ENCODE measurements around the gene MMAB. TPM values are rescaled to one million over a fixed set of nuclear protein-coding genes. Genes with fewer than 3 reads are reported as not detected.

MMAB gene
- polyA plus RNA-seq, 3 donors from 2014 or later, result 25.6 to 61.6 (median 59.0) TPM

DNA sequence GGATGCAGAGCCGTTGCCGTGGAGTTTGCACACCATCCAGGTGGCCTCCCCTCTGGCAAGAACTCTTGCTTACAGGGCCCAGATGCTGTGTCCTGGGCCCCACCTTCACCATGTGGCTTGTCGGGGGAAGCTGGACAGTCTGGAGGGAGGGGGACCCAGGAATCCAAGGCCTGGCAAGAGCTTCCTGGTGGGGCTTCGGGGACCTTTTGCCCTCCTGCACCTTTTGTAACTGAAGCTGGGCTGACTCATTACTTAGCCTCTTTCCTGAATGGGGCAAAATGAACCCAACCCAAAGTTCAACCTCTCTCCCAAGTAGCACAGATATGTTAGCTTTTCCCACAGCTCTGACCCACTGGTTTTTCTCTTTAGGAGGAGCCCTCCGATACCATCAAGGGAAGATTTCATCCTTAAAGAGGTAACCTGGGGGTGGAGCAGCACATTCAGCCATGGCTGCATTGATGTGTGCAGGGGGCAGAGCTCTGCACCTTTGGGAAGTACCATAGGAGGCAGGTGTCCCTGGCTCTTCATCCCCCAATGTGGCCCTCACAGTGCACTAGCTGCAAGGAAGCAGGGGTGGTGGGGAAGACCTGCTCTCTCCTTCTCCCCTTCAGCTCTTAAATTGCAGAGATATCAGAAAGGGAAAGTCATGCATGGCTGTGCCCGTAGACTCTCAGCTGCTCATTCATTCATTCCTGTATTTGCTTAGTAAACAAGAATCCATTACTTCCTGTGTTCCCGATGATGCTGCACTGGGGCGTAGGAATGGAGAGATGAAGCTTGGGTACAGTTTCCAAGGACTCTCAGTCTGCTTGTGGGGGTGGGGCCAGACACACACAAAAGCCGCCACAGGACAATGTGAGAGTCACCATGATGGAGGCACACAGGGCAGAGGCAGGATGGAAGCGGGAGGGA lies 13.3 kb upstream of the MMAB start:
- Mint-ChIP-seq H3K4me1 (peaks cover 0 to 2% of the 10 kb centered on the region in 2 donors), H3K27me3 (ENCODE audit: low read depth in 3 of 3) (peaks cover 0 to 2% (median 0%) of the 10 kb centered on the region in 3 donors)

DNA sequence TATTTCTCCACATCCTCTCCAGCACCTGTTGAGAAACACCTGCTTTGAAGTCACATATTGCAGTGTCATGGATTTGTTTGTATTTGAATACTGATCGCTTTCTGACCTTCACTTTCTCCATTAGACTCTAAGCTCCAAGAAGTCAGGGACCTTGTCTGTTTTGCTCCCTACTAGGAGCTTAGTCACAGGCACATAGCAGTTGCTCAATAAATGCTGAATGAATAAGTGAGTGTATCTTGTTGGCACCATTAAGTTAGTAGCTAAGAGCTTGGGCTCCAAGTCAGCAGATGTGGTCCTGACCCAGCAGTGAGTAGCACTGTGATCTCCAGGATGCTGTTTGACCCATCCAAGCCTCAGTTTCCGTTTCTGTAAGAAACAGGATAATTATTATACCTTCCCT lies 10.4 kb upstream of the MMAB start:
- H3K4me1 Mint-ChIP-seq, result peaks cover 0 to 2% of the 10 kb centered on the region in 2 donors
- H3K4me3 Mint-ChIP-seq, result no peak overlapping the region
- no peak for DNase-seq
- H3K27me3 Mint-ChIP-seq (ENCODE audit: low read depth in 3 of 3), result peaks cover 0 to 2% (median 0%) of the 10 kb centered on the region in 3 donors
- H3K9me3 Mint-ChIP-seq, result no peaks in the 10 kb centered on the region
- peaks cover 0 to 30% (median 3%) of the 10 kb centered on the region in 3 donors for H3K36me3 Mint-ChIP-seq
- no peak overlapping the region for H3K27ac Mint-ChIP-seq

More for the DNA sequence above, 13.3 kb upstream of the MMAB start:
- DNase-seq, result no peak
- H3K9me3 Mint-ChIP-seq, result no peaks in the 10 kb centered on the region
- peaks cover 0 to 23% (median 5%) of the 10 kb centered on the region in 3 donors for H3K36me3 Mint-ChIP-seq
- no peak overlapping the region for H3K4me3 Mint-ChIP-seq
- no peak overlapping the region for H3K27ac Mint-ChIP-seq

DNA sequence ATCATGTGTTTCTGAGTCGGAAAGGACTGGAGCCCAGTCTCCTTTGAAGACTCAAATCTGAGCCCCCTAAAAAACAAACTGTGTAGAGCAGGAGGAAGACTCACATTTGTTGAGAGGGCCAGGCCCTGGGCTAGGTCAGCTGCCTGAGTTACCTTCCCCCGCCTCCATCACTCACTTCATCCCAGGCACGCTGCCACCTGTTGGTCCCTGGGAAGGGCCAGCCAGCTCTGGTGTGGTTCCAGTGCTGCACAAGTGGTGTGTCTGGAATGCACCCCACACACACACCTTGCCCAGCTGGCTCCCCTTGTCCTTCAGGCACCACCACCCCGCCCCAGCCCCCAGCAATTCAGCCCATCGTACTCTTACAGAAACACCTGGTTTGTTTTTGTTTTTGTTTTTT lies 9.3 kb upstream of the MMAB start:
- Mint-ChIP-seq H3K9me3 (no peaks in the 10 kb centered on the region), H3K27me3 (ENCODE audit: low read depth in 3 of 3) (peaks cover 0 to 3% (median 0%) of the 10 kb centered on the region in 3 donors), H3K27ac (no peak overlapping the region), H3K36me3 (peaks cover 0 to 31% (median 5%) of the 10 kb centered on the region in 3 donors), H3K4me1 (peaks cover 0 to 2% of the 10 kb centered on the region in 2 donors), H3K4me3 (no peak overlapping the region)
- no peak for DNase-seq

DNA sequence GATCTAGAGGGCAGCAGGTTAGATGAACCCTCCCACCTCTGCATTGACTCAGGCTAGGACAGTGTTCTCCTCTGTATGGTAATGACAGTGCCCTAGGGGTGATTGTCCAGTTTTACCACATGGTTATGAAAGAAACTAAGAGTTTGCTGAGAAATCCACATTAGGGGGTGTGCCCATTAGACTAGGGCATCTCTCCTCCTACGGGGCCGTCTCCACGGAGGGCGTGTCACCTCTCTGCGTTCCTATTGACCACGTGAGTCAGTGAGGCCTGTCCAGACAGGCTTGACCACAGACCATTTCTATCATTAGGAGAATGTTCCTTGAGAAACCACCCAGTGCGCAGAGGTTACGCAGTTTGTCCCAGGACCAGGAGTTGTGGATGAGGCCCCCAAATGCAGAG lies 8.6 kb upstream of the MMAB start:
- Mint-ChIP-seq H3K36me3 (peaks cover 5 to 33% (median 6%) of the 10 kb centered on the region in 3 donors), H3K27me3 (ENCODE audit: low read depth in 3 of 3) (peaks cover 0 to 3% (median 0%) of the 10 kb centered on the region in 3 donors), H3K4me3 (no peak overlapping the region), H3K9me3 (no peaks in the 10 kb centered on the region), H3K27ac (no peak overlapping the region), H3K4me1 (peaks cover 0 to 2% of the 10 kb centered on the region in 2 donors)
- no peak for DNase-seq

DNA sequence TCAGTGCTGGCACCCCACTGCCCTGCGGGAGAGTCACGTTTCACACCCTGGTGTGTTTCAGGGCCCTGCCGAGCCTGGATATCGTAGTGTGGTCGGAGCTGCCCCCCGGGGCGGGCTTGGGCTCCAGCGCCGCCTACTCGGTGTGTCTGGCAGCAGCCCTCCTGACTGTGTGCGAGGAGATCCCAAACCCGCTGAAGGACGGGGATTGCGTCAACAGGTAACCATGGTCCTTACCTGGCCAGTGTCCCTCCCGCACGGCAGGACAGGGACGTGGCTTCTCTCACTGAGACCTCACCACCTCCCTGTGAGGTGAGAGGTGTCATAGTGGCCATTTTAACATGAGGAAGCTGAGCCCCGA lies 8.0 kb upstream of the MMAB start:
- DNase-seq, result no peak
- peaks cover 6 to 36% (median 7%) of the 10 kb centered on the region in 3 donors for H3K36me3 Mint-ChIP-seq
- H3K4me1 Mint-ChIP-seq, result peaks cover 0 to 2% of the 10 kb centered on the region in 2 donors
- no peak overlapping the region for H3K27ac Mint-ChIP-seq
- H3K27me3 Mint-ChIP-seq (ENCODE audit: low read depth in 3 of 3), result peaks cover 0 to 3% (median 0%) of the 10 kb centered on the region in 3 donors
- no peaks in the 10 kb centered on the region for H3K9me3 Mint-ChIP-seq
- H3K4me3 Mint-ChIP-seq, result no peak overlapping the region

DNA sequence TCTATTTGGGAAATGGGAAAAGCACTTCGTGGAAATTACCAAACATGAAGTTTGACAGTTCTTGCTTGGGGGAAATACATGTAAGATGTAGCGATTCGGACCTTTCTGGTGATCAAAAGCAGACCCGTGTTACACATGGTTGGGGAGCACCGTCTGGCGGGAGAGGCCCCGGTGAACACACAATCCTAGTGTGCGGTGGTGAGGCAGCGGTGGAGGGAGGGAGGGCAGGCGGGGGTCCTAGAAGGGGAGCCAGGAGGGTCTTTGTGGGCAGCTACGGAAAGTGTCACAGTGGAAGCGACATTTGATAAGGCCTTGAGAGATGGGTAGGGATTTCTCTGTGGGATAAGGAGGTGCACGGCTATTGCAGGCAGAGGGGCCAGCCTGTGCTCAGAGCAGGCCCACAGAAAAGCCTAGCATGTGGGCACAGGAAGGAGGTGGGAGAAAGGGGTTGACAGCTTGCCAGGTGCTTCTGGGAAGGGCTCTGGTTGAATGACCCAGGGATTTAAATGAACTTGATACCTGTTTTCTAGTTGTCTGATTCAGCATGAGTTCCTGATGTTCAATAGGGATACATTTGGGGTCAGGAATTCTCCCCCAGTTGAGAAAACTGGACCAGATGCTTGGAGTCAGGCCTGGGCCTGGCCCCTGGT lies 7.5 kb upstream of the MMAB start:
- Mint-ChIP-seq H3K4me3 (no peak overlapping the region), H3K36me3 (peaks cover 7 to 41% (median 9%) of the 10 kb centered on the region in 3 donors), H3K4me1 (peaks cover 0 to 2% of the 10 kb centered on the region in 2 donors)

DNA sequence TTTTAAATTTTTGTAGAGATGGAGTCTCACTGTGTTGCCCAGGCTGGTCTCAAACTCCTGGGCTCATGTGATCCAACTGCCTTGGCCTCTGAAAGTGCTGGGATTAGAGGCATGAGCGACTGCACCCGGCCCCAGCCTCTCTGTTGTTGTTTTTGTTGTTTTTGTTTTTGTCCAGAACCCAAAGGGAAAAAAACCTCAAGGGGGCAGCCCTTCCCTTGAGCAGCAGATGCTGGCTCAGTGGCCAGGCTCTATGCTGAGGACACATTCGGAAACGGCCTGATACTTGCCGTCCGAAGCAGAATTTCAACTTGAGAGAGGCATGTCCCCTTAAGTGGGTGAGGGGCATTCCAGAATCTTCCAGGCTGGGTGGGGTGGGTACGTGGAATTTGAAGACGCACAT lies 7.0 kb upstream of the MMAB start:
- peaks cover 7 to 41% (median 9%) of the 10 kb centered on the region in 3 donors for H3K36me3 Mint-ChIP-seq
- peaks cover 2 to 4% of the 10 kb centered on the region in 2 donors for H3K4me1 Mint-ChIP-seq
- no peak for DNase-seq
- no peak overlapping the region for H3K27ac Mint-ChIP-seq
- H3K4me3 Mint-ChIP-seq, result no peak overlapping the region
- peaks cover 0 to 3% (median 0%) of the 10 kb centered on the region in 3 donors for H3K27me3 Mint-ChIP-seq (ENCODE audit: low read depth in 3 of 3)
- H3K9me3 Mint-ChIP-seq, result no peaks in the 10 kb centered on the region

More for the DNA sequence above, 7.5 kb upstream of the MMAB start:
- Mint-ChIP-seq H3K9me3 (no peaks in the 10 kb centered on the region), H3K27ac (no peak overlapping the region), H3K27me3 (ENCODE audit: low read depth in 3 of 3) (peaks cover 0 to 3% (median 0%) of the 10 kb centered on the region in 3 donors)
- no peak for DNase-seq

DNA sequence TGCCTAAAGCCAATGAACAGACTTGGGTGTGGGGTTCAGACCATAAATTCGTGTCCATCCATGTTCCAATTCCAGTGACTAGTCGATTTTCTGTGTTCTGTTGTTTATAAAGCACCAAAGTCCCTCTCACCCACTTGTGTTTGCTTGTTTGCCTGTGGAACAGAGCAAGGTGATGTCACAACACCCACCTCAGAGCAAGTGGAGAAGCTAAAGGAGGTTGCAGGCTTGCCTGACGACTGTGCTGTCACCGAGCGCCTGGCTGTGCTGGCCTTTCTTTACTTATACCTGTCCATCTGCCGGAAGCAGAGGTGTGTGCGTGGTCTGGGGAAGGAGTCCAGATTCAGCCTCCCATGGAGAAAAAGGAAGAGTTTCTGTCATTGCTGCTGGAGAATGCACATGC lies 6.3 kb upstream of the MMAB start:
- H3K36me3 Mint-ChIP-seq, result peaks cover 7 to 41% (median 9%) of the 10 kb centered on the region in 3 donors
- H3K27me3 Mint-ChIP-seq (ENCODE audit: low read depth in 3 of 3), result peaks cover 0 to 3% (median 0%) of the 10 kb centered on the region in 3 donors
- H3K27ac Mint-ChIP-seq, result no peak overlapping the region
- H3K4me3 Mint-ChIP-seq, result no peak overlapping the region
- H3K4me1 Mint-ChIP-seq, result peaks cover 5 to 10% of the 10 kb centered on the region in 2 donors
- H3K9me3 Mint-ChIP-seq, result no peaks in the 10 kb centered on the region
- DNase-seq, result no peak

DNA sequence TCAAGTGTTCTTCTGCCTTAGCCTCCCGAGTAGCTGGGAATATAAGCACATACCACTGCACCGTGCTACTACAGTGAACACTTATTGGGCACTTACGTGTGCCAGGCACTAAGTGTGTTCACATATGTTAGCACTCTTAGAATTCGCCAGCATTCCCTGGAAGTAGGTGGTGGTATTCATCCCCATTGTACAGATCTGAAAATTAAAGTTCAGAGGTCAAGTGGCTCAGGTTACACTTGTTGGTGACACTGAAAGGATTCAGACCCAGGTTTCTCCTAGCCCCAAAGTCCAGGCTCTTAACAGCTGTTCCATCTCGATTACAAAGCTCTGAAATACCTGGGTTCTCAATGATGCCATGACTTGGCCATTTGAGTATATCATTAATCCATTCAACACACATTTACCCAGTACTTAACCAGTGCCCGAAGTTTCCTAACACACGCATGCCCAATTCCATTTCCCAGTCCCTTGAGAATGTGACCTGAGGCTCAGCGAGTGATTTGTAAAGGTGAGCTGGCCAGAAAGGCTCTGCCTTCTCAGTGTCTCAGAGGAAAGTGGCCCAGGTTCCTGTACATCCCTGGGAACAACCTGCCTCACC lies 5.1 kb upstream of the MMAB start:
- H3K4me1 Mint-ChIP-seq, result peaks cover 15 to 22% of the 10 kb centered on the region in 2 donors
- no peak overlapping the region for H3K27ac Mint-ChIP-seq
- DNase-seq, result no peak
- H3K36me3 Mint-ChIP-seq, result peaks cover 7 to 34% (median 9%) of the 10 kb centered on the region in 3 donors
- peaks cover 2 to 5% (median 2%) of the 10 kb centered on the region in 3 donors for H3K27me3 Mint-ChIP-seq (ENCODE audit: low read depth in 3 of 3)
- H3K4me3 Mint-ChIP-seq, result no peak overlapping the region
- no peaks in the 10 kb centered on the region for H3K9me3 Mint-ChIP-seq

DNA sequence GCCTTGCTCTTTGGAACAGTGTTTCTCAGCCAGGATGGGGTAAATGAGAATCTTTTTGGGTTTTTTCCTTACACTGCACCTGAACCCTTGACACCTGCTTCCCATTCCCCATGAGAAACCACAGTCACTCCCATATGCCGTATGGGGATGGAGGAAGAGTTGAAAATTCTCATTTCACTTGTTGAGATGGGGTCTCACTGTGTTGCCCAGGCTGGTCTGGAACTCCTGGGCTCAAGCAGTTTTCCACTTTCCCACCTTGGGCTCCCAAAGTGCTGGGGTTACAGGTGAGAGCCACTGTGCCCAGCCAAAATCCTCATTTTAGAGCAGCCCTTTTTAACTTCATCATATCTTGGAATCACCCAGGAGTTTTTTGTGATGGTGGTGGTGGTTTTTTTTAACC lies 4.0 kb upstream of the MMAB start:
- Mint-ChIP-seq H3K9me3 (no peaks in the 10 kb centered on the region), H3K27me3 (ENCODE audit: low read depth in 3 of 3) (peaks cover 7 to 10% (median 8%) of the 10 kb centered on the region in 3 donors), H3K4me3 (no peak overlapping the region), H3K4me1 (peaks cover 26 to 33% of the 10 kb centered on the region in 2 donors), H3K27ac (no peak overlapping the region), H3K36me3 (peaks cover 7 to 34% (median 9%) of the 10 kb centered on the region in 3 donors)
- no peak for DNase-seq

DNA sequence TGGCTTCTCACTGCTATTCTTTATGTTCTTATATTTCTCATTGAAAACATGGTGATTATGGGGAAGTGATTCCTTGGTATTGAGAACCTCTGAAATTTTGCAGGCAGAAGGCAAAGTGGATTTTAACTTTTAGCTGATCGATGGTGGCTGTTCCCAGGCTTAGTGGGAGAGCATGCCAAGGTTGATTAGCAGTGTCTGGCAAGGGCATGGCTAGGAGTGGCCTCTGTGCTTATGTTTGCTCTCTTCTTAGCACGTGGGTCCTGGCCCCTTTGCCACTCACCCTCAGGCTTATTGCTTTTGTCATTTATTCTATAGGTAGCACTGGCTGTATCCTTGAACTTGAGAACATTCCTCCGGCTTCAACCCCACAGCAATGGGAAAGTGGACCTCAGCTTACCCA lies 2.4 kb upstream of the MMAB start:
- peaks cover 26 to 39% of the 10 kb centered on the region in 2 donors for H3K4me1 Mint-ChIP-seq
- H3K27ac Mint-ChIP-seq, result peak overlapping the region in 1 of 6 donors; percentile 71
- H3K4me3 Mint-ChIP-seq, result peak overlapping the region in 3 of 5 donors; percentile 14 to 95 (median 27)
- H3K27me3 Mint-ChIP-seq (ENCODE audit: low read depth in 3 of 3), result peaks cover 7 to 10% (median 8%) of the 10 kb centered on the region in 3 donors
- no peaks in the 10 kb centered on the region for H3K9me3 Mint-ChIP-seq
- H3K36me3 Mint-ChIP-seq, result peaks cover 7 to 29% (median 9%) of the 10 kb centered on the region in 3 donors
- DNase-seq, result no peak

DNA sequence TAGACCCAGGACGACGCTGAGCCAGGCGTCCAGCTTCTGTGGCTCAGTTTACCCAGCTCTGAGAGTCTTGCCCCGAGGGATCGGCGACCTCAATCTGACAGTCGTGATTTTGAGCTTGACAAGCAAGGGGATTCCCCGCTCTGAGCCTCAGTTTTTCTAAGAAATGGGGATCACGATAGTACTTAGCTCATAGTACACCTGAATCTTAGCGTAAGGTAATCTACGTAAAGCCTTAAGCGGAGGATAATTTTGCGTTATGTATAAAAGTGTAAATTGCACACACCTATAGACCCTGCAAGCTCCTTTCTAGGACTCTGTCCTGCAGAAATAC lies 575 bp upstream of the MMAB start:
- Mint-ChIP-seq H3K27me3 (ENCODE audit: low read depth in 3 of 3) (peaks cover 7 to 10% (median 8%) of the 10 kb centered on the region in 3 donors), H3K4me3 (peak overlapping the region; percentile 91 to 98 (median 95))

DNA sequence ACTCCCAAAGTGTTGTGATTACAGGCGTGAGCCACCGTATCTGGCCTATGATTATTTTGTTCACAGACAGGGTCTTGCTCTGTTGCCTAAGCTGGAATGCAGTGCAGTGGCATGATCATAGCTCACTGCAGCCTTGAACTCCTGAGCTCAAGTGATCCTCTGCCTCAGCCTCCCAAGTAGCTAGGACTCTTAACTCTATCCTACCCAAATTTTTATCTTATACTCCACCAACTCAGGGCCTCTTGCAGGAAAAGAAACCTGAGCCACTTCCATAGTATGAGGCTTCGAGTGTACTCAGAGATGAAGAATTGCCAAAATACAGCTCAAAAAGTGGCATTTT lies 828 bp downstream of the MMAB start:
- peaks cover 26 to 39% of the 10 kb centered on the region in 2 donors for H3K4me1 Mint-ChIP-seq
- no peaks in the 10 kb centered on the region for H3K9me3 Mint-ChIP-seq
- peaks cover 11 to 23% (median 14%) of the 10 kb centered on the region in 3 donors for H3K36me3 Mint-ChIP-seq
- peaks cover 7 to 9% (median 8%) of the 10 kb centered on the region in 3 donors for H3K27me3 Mint-ChIP-seq (ENCODE audit: low read depth in 3 of 3)
- H3K27ac Mint-ChIP-seq, result peak overlapping the region; percentile 93 to 97 (median 96)
- no peak for DNase-seq
- H3K4me3 Mint-ChIP-seq, result peak overlapping the region; percentile 91 to 98 (median 95)

More for the DNA sequence above, 575 bp upstream of the MMAB start:
- Mint-ChIP-seq H3K27ac (peak overlapping the region; percentile 93 to 97 (median 96)), H3K9me3 (no peaks in the 10 kb centered on the region), H3K4me1 (peaks cover 26 to 39% of the 10 kb centered on the region in 2 donors), H3K36me3 (peaks cover 9 to 29% (median 16%) of the 10 kb centered on the region in 3 donors)
- DNase-seq, result no peak

All from immature natural killer cell (primary cell).